Measurements from ENCODE around the gene KDM4B.

KDM4B gene

DNA sequence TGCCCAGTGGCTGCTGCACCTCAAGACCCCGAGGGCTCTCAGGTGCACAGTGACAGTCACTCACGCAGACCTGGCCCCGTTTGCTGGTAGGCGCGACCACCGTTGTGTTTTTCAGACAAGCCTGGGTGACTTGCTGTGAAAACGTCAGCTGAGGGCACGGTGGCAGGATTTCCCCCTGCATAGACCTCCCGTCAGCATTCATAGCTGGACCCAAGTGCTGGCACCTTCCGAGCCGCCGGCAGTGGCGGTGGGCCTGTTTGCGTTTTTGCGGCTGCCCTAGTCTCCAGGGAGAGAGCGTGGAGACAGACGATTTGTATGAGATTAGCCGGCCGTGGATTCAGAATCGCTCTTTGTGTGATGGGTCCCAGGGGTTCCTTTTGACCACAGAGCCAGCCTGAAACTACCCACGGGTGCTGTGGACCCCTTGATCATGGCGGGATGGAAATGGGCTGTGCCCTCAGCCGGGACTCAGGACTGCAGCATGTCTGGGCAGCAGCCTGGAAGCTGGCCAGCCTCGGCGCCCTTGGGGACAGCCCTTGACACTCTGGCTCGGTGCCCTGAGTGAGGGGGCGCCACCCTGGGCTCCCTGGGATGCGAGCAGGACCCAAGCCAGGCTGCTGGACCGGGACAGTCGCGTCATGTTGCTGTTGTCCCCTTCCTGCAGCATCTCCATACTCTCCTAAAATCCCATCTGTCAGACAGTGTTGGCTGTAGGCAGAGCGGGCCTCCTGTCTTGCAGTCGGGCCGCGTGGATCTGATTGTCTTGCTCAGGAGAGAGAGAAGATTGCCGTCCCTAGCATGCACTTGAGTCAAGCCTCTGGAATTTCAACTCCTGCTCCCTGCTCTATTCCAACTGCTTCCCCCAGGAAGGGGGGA, 8.6 kb downstream of the KDM4B start:
- Histone ChIP-seq H3K36me3 (ENCODE audit: control insufficient read depth, insufficient read depth, low read length) (peaks cover 11% of the 10 kb centered on the region), H3K4me3 (ENCODE audit: low read depth, low read length) (no peak overlapping the region), H3K27me3 (ENCODE audit: control insufficient read depth, insufficient read depth, low read length) (no peaks in the 10 kb centered on the region), H3K9ac (ENCODE audit: low read length) (no peak overlapping the region), H3K9me3 (ENCODE audit: control insufficient read depth, insufficient read depth, low read depth, low read length) (no peaks in the 10 kb centered on the region), H3K27ac (ENCODE audit: low read depth, low read length) (0 out of 2 replicates have a peak overlapping the region, but pooled peaks have one; percentile 16), H3K4me1 (ENCODE audit: control insufficient read depth, insufficient read depth, low read length) (peaks cover 19% of the 10 kb centered on the region)

DNA sequence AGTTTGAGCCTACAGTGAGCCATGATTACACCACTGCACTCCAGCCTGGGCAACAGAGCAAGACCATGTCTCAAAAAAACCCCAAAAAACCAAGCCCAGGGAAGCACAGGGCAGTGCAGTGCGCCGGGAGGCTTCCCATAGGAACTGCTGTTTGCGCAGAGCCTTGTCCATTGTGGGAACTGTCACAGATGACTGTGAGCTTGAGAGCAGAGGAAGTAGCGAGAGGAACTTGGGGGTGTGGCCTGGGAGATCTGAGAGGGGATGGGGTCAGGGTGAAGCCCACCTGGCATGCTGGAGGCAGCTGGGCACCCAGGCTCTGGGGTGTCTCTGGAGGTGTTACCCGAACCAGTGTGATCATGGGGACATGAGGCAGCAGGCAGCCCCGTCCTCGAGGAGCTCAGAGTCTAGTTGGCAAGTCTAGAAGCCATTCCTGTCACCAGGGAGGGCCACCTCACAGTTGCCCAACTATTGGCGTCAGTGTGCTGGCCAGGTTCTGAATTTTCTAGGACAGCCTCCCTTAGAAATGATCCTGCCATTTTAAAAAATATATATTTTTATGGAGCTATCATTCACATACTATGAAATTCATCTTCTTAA, 10.4 kb downstream of the KDM4B start:
- Histone ChIP-seq H3K27me3 (ENCODE audit: control insufficient read depth, insufficient read depth, low read length) (no peaks in the 10 kb centered on the region), H3K4me1 (ENCODE audit: control insufficient read depth, insufficient read depth, low read length) (peaks cover 32% of the 10 kb centered on the region), H3K9me3 (ENCODE audit: control insufficient read depth, insufficient read depth, low read depth, low read length) (no peaks in the 10 kb centered on the region), H3K27ac (ENCODE audit: low read depth, low read length) (no peak overlapping the region), H3K4me3 (ENCODE audit: low read depth, low read length) (no peak overlapping the region), H3K36me3 (ENCODE audit: control insufficient read depth, insufficient read depth, low read length) (peaks cover 11% of the 10 kb centered on the region), H3K9ac (ENCODE audit: low read length) (no peak overlapping the region)

DNA sequence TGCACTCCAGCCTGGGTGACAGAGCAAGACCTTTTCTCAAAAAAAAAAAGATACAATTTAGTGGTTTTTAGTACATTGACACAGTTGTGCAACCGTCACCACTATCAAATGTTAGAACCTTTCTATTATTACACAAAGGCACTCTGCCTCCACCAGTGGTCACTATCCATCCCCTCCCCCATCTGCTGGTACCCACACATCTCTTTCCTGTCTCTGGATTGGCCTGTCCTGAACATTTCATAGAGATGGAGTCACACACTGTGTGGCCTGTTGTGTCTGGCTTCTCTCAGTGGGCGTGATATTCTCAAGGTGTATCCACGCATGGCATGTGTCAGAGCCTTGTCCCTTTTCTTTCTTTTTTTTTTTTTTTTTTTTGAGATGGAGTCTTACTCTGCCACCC, 11.2 kb downstream of the KDM4B start:
- Histone ChIP-seq H3K36me3 (ENCODE audit: control insufficient read depth, insufficient read depth, low read length) (peaks cover 11% of the 10 kb centered on the region), H3K4me1 (ENCODE audit: control insufficient read depth, insufficient read depth, low read length) (peaks cover 34% of the 10 kb centered on the region), H3K9ac (ENCODE audit: low read length) (no peak overlapping the region), H3K9me3 (ENCODE audit: control insufficient read depth, insufficient read depth, low read depth, low read length) (no peaks in the 10 kb centered on the region), H3K27ac (ENCODE audit: low read depth, low read length) (no peak overlapping the region), H3K4me3 (ENCODE audit: low read depth, low read length) (no peak overlapping the region), H3K27me3 (ENCODE audit: control insufficient read depth, insufficient read depth, low read length) (no peaks in the 10 kb centered on the region)

DNA sequence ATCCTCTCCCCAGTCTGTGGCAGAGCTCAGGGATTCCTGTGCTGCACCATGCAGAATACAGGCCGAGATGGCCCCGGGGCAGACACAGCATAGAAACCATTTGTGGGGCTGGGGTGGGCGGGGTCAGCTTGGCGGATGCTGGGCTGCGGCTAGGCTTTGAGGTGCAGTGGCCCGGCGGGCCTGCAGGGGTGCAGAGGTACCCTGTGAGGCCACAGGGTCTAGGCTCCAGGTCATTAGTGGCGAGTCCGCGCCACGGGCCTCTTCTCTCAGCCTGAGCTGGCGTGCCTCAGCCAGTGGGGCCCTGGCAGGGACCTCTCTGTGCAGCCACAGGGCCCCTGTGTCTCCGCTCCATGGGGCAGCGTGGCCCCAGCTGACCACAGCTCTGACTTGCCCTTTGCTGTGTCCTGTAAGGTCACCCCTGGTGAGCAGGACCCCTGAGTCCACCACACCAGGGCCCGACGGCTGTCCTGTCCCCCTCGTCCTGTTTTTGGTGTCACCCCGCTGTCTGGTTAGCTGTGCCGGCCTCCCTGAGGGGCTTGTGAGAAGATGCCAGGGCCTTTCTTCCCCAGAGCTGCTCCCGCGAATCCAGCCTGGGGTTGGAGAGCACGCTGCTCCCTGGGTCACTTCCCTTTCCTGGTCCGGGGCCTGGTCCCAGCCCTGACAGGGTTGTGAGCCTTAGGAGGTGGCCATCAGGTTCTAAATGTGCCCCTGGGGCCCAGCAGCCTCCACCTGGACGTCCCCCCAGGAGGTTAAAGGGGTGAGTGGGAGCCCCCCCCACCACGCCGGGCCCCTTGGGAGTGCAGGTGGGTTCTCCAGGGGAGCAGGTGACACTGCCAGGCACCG, 12.1 kb downstream of the KDM4B start:
- Histone ChIP-seq H3K27me3 (ENCODE audit: control insufficient read depth, insufficient read depth, low read length) (no peaks in the 10 kb centered on the region), H3K36me3 (ENCODE audit: control insufficient read depth, insufficient read depth, low read length) (peaks cover 11% of the 10 kb centered on the region), H3K9me3 (ENCODE audit: control insufficient read depth, insufficient read depth, low read depth, low read length) (no peaks in the 10 kb centered on the region), H3K4me1 (ENCODE audit: control insufficient read depth, insufficient read depth, low read length) (peaks cover 42% of the 10 kb centered on the region), H3K4me3 (ENCODE audit: low read depth, low read length) (no peak overlapping the region), H3K27ac (ENCODE audit: low read depth, low read length) (no peak overlapping the region), H3K9ac (ENCODE audit: low read length) (no peak overlapping the region)

DNA sequence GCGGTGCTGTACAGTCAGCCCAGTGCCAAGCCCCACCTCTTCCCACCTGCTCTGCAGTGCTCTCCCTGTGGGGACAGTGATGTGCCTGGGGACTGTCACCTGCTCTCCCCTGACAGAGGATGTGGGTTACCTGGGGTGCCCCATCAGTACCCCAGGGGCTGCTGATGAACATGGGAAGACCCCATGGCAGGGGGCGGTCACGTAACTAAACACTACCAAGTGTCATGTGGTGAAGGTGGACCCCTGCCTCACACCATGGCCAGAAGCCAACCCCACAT, 12.7 kb downstream of the KDM4B start:
- Histone ChIP-seq H3K4me1 (ENCODE audit: control insufficient read depth, insufficient read depth, low read length) (peaks cover 42% of the 10 kb centered on the region), H3K27ac (ENCODE audit: low read depth, low read length) (no peak overlapping the region), H3K27me3 (ENCODE audit: control insufficient read depth, insufficient read depth, low read length) (no peaks in the 10 kb centered on the region), H3K9me3 (ENCODE audit: control insufficient read depth, insufficient read depth, low read depth, low read length) (no peaks in the 10 kb centered on the region), H3K4me3 (ENCODE audit: low read depth, low read length) (no peak overlapping the region), H3K9ac (ENCODE audit: low read length) (no peak overlapping the region), H3K36me3 (ENCODE audit: control insufficient read depth, insufficient read depth, low read length) (peaks cover 11% of the 10 kb centered on the region)

DNA sequence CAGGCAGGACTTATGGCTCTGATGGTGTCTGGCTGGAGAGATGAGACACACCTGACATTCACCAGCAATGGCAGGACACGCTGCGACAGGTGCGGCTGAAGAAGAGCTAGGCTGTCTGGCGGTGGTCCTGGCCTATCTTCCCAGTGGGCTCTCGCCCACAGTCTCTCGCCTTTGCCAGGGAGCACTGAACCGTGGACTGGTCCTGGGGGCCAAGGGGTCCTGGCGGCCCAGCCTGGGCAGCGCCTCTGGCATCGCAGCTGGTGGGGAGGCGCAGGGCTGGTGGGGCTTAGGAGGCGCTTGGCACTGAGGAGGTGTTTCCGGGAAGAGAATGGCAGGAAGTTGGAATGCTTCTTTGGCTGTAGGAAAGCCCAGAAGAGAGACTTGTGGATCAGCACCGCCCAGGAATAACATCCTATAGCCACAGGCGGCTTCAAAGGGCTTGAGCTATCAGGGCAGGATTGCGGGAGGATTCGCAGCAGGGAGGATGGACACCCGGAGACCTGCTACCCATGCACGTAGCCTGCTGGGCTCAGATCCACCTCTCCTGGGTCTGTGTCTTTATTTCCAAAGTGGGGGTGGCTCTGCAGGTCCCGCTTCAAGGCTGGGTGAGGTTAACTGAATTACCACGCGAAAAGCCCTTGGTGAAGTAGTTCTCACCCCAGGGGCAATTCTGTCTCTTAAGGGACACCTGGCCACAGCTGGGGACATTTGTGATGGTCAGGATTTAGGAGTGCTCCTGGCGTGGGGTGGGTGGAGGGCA, 14.6 kb downstream of the KDM4B start:
- Histone ChIP-seq H3K4me1 (ENCODE audit: control insufficient read depth, insufficient read depth, low read length) (peaks cover 39% of the 10 kb centered on the region), H3K27ac (ENCODE audit: low read depth, low read length) (no peak overlapping the region), H3K9me3 (ENCODE audit: control insufficient read depth, insufficient read depth, low read depth, low read length) (no peaks in the 10 kb centered on the region), H3K9ac (ENCODE audit: low read length) (no peak overlapping the region), H3K36me3 (ENCODE audit: control insufficient read depth, insufficient read depth, low read length) (no peaks in the 10 kb centered on the region), H3K4me3 (ENCODE audit: low read depth, low read length) (no peak overlapping the region), H3K27me3 (ENCODE audit: control insufficient read depth, insufficient read depth, low read length) (no peaks in the 10 kb centered on the region)

DNA sequence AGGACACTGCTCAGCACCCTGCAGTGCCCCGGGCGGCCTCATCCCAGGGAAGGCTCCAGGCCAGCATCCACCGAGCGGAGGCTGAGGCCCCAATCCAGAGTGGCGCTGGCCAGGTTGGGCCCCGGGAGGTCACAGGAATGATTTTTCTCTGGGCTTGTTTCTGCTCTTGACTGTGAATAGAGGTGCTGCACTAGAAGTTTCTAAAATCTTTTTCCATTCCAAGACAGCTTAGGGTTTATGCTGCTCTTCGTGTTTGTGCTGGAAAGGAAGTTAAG, 15.1 kb downstream of the KDM4B start:
- Histone ChIP-seq H3K4me1 (ENCODE audit: control insufficient read depth, insufficient read depth, low read length) (peaks cover 45% of the 10 kb centered on the region), H3K9me3 (ENCODE audit: control insufficient read depth, insufficient read depth, low read depth, low read length) (no peaks in the 10 kb centered on the region), H3K36me3 (ENCODE audit: control insufficient read depth, insufficient read depth, low read length) (no peaks in the 10 kb centered on the region), H3K4me3 (ENCODE audit: low read depth, low read length) (no peak overlapping the region), H3K9ac (ENCODE audit: low read length) (no peak overlapping the region), H3K27ac (ENCODE audit: low read depth, low read length) (no peak overlapping the region), H3K27me3 (ENCODE audit: control insufficient read depth, insufficient read depth, low read length) (no peaks in the 10 kb centered on the region)

DNA sequence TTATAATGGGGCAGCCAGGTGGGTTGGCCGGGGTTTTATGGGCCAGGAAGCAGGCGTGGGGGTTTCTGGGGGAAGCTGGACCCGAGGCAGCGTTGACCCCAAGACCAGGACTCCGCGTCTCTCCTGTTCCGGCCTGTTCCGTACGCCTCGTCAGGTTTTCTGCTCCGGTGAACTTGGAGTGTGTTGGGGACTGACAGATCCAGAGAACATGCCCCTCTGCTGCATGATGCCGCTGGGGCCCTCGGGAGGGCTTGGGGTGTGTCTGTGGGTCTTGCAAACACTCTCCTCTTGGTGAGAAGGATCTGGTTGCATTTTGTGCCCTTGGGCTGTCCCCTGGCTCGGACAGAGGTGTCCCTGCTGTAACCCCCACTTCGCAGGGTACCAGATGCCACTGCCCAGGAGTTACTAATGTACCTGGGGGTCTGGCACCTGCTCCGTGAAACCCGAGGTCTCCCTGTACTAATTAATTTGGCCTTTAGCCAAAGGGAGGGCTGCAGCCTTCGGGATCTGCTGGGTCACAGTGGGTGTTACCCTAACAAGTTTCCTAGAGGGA, 15.6 kb downstream of the KDM4B start:
- Histone ChIP-seq H3K9ac (ENCODE audit: low read length) (no peak overlapping the region), H3K9me3 (ENCODE audit: control insufficient read depth, insufficient read depth, low read depth, low read length) (no peaks in the 10 kb centered on the region), H3K27me3 (ENCODE audit: control insufficient read depth, insufficient read depth, low read length) (no peaks in the 10 kb centered on the region), H3K27ac (ENCODE audit: low read depth, low read length) (no peak overlapping the region), H3K36me3 (ENCODE audit: control insufficient read depth, insufficient read depth, low read length) (no peaks in the 10 kb centered on the region), H3K4me3 (ENCODE audit: low read depth, low read length) (no peak overlapping the region), H3K4me1 (ENCODE audit: control insufficient read depth, insufficient read depth, low read length) (peaks cover 45% of the 10 kb centered on the region)

DNA sequence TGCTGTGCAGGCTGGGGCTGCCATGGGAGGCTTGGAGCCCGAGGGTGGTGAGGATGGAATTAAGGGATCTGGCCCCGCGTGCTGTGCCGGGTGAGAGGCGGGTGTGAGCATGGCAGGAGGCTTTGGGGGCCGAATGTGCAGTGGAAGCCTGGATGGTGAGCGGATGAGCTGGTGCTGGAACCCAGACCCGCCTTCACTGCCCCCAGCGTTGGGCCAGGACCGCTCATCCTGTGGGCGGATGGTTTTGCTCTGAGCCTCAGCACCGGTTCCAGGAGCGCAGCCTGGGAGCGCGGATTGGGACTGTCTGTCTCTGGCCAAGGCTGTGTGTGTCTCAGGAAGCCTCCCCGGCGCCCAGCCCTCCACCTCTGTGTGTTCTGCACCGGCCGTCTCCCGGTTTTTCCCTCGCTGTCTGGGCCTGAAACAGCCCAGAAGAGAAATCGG, 16.7 kb downstream of the KDM4B start:
- H3K27me3 ChIP-seq (ENCODE audit: control insufficient read depth, insufficient read depth, low read length): no peaks in the 10 kb centered on the region
- peaks cover 48% of the 10 kb centered on the region for H3K4me1 ChIP-seq (ENCODE audit: control insufficient read depth, insufficient read depth, low read length)
- no peaks in the 10 kb centered on the region for H3K9me3 ChIP-seq (ENCODE audit: control insufficient read depth, insufficient read depth, low read depth, low read length)
- H3K36me3 ChIP-seq (ENCODE audit: control insufficient read depth, insufficient read depth, low read length): no peaks in the 10 kb centered on the region
- H3K9ac ChIP-seq (ENCODE audit: low read length): no peak overlapping the region
- no peak overlapping the region for H3K4me3 ChIP-seq (ENCODE audit: low read depth, low read length)
- no peak overlapping the region for H3K27ac ChIP-seq (ENCODE audit: low read depth, low read length)

DNA sequence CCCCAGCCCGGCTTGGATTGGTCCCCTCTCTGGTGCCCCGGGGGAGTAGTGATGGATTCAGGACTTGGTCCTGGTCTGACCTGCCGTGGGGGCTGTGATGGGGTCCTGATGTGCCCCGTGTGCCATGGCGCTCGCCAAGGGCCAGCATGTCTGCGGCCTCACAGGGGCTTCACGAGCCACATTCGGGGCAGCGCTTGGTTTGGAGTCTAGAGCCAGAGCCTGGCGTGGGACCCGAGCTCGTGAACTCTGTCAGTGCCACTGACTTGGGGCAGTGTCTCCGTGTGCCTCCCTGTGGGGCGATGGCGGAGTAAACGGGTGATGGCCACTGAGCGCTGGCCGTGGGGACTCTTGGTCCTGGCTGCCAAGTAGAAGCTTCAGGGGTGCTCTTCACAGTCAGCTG, 17.1 kb downstream of the KDM4B start:
- Histone ChIP-seq H3K9ac (ENCODE audit: low read length) (no peak overlapping the region), H3K27ac (ENCODE audit: low read depth, low read length) (no peak overlapping the region), H3K36me3 (ENCODE audit: control insufficient read depth, insufficient read depth, low read length) (no peaks in the 10 kb centered on the region), H3K27me3 (ENCODE audit: control insufficient read depth, insufficient read depth, low read length) (no peaks in the 10 kb centered on the region), H3K4me1 (ENCODE audit: control insufficient read depth, insufficient read depth, low read length) (peaks cover 48% of the 10 kb centered on the region), H3K4me3 (ENCODE audit: low read depth, low read length) (no peak overlapping the region), H3K9me3 (ENCODE audit: control insufficient read depth, insufficient read depth, low read depth, low read length) (no peaks in the 10 kb centered on the region)
